GM10847 (cell line): ENCODE results near the gene TXNDC5.

Experiments
- POLR2A ChIP-seq: IDR thresholded peaks from 2 replicates; pipeline ENCODE4 v1.6.1; 2011; ENCODE audit not compliant: insufficient read length; ENCODE audit errors: extremely low read depth

The TXNDC5 gene

DNA sequence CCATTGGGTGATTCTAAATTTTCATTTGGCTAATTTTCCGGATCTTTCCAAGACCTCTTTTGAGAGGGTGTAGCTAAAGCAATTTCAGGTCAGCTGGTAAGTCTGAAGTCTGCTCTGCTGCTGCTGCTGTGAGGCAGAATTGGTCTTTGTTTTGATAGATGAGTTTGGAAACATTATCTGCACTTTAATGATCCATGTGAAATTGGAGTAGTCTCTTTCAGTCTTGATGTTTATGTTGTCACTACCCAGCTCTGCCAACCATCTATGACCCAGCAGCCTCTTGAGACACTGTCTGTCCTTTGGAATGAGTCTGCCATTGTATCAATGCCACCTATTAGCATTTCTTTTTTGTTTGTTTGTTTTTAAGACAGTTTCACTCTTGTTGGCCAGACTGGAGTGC lies 44.1 kb downstream of the TXNDC5 start:
- no peak for TF ChIP-seq POLR2A

DNA sequence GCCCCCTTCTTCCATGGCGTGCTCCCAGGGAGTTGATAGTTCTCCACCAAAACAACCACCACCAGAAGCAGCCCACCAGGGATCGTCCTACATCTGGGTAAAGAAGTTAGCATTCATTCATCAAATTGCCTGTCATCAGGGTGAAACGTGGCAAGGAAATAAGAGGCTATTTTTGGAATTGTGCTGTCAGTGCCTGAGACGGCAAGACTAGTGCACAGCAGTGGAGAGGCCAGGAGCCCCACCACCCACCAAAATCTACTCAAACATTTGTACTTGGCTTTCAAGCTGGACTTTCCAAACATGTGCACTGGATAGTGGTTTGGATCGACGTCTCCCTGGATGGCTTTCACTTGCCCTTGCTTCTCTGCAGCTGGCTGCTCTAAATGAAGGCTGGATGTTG lies 44.8 kb downstream of the TXNDC5 start:
- TF ChIP-seq POLR2A: no peak

DNA sequence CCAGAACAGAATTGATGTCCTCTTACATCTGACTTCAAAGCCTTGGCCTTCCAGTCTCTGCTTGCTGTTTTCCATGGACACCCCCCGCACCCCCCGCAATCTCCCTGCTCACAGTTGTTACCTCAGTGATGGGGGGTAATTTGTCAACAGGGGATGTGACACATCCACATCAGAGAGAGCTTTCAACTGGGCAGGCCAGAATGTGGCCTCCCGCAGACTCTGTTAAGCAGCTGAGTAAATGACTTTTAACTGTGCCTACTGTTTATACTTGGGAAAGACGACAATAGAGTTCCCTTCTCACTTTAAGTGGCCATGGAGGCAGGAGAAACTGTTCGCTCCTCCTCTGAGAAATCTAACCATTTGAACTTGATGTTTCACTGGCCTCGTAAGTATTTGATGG lies 51.0 kb downstream of the TXNDC5 start:
- no peak for TF ChIP-seq POLR2A

- TF ChIP-seq POLR2A: no peak
These were observed 58.8 kb downstream of the TXNDC5 start for GRCh38 chr6:7851780-7852179.

DNA sequence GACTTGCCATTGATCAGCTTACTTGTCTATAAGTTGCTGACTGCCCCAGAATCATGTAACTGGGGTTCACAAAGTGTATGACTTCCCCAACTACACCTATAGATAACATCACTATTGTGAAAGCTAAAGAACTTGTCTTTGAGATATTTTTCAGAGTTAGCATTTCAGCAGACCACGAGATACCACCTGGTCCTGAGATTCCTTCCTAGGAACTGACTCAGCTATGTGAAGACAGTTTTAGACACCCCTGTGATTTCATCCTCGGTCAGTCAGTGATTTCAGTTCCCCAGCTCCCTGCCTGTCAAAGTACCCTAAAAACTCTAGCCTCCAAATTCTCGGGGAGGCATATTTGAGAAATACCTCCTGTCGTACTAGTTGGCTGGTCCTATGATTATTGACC lies 62.4 kb downstream of the TXNDC5 start:
- no peak for TF ChIP-seq POLR2A

DNA sequence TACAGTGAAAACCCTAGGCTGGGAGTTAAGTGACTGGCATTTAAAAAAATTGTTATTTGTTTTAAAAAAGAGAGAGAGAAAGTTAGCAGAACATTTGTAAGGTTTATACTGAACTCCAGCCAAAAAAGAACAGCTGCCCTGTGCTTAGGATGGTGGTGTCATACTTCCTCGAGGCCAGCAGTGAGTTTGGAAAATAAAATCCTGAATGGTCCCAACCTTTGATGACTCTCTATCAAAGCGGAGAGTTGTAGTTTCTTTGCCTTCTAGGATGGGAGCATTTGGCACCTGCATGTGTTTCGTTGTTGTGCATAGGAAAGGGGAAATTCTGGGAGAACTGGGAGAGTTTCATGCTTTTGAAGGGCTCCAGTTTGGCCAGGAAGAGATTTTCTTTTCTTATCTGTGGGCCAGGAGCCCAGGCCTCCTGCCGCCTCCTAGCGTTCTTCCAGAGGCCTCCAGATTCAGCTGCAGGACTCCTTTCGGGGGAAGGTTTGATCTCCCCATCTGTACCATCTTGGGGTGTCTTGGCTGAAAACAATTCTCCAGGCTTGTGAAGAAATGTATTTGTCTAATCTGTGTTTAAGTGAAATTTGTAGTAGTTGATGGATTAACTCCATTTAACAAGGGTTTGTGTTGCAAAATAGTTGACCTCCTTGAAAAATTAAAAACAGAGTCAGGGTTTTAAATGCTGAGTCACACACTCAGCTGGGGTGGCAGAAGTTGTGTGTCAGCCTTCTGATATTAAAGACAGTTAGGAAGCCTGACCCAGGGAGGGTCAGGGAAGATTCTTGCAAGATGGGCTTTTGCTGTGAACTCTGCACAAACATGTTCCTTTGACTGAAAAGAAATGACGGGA lies 63.4 kb downstream of the TXNDC5 start:
- TF ChIP-seq POLR2A: no peak

- TF ChIP-seq POLR2A: no peak
These were observed 68.7 kb downstream of the TXNDC5 start for GRCh38 chr6:7841781-7842468.

DNA sequence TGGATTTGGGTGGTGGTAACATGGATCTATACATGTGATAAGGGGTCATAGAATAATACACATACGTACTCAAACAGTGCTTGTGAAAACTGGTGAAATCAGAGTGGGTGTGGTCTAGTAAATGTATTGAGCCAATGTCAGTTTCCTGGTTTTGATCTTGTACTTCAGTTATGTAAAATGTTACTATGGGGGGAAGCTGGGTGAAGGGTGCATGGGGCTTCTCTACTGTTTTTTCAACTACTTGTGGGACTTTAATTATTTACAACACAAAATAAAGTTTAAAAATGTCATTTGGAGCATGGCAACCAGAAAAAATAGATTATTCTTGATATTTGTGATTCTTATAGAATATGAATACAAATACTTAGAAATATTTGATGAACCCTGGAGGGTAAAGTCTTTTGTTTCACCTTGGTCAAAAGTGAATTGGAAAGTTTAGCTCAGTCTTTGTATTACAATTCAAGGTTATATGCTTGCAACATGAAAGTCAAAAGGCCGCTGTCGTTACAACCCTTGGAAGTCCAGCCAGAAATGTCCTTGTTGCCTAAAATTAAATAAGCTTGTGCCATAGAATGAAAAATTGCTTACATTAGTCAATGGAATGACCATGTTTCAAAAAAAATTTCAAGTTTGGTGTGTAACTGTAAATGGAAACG lies 74.1 kb downstream of the TXNDC5 start:
- TF ChIP-seq POLR2A: no peak

GRCh38 chr6:7833751-7834070 lies 76.9 kb downstream of the TXNDC5 start:
- no peak for TF ChIP-seq POLR2A

- TF ChIP-seq POLR2A: no peak
These were observed 77.5 kb downstream of the TXNDC5 start for GRCh38 chr6:7832904-7833750.
